Neuron (in vitro differentiated cells): ENCODE measurements around the gene PML.

Experiments used
- H2AFZ ChIP-seq: one replicate; pipeline ENCODE4 v1.6.1; 2013; ENCODE audit warnings: low read depth, mild to moderate bottlenecking, inconsistent platforms, low read length, moderate library complexity
- H3K27me3 ChIP-seq: one replicate; pipeline ENCODE4 v1.6.1; 2013; ENCODE audit warnings: low read length; ENCODE audit not compliant: insufficient read depth
- H3K36me3 ChIP-seq: one replicate; pipeline ENCODE4 v1.6.1; 2013; ENCODE audit warnings: low read length; ENCODE audit not compliant: insufficient read depth
- H3K4me1 ChIP-seq: one replicate; pipeline ENCODE4 v1.6.1; 2013; ENCODE audit warnings: low read length; ENCODE audit not compliant: insufficient read depth
- H3K4me3 ChIP-seq: 2 replicates; pipeline ENCODE4 v1.5.1; 2013; ENCODE audit warnings: mild to moderate bottlenecking, low read length, moderate library complexity
- H3K9me3 ChIP-seq: one replicate; pipeline ENCODE4 v1.6.1; 2013; ENCODE audit warnings: low read length

The PML gene

DNA sequence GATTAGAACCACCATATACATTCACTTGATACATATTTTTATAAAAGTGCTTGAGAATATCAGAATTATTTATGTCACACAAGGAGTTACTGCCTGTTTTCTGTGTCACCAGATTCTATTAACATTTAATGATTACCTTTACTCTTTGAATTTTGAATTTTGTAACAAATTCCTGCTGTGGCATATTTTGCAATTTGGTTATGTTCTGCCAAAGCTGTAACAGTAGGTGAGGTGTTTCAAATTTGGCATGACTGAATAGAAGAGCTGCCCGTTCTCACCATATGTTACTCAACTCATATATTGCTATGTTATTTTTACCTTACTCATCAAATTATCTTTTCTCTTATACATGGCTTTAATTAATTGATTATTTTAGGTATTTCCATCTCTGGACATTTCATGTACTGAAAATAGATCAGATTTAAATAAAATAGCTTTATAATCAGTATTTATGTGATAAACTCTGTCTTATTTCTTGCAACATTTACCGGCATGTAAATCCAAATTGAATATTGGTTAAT lies 18.9 kb downstream of the PML start:
- H3K9me3 ChIP-seq, result peaks cover 2% of the 10 kb centered on the region
- H3K27me3 ChIP-seq, result no peaks in the 10 kb centered on the region
- peaks cover 5% of the 10 kb centered on the region for H3K36me3 ChIP-seq
- H3K4me1 ChIP-seq, result no peaks in the 10 kb centered on the region
- H3K4me3 ChIP-seq, result no peak overlapping the region
- no peak overlapping the region for H2AFZ ChIP-seq

DNA sequence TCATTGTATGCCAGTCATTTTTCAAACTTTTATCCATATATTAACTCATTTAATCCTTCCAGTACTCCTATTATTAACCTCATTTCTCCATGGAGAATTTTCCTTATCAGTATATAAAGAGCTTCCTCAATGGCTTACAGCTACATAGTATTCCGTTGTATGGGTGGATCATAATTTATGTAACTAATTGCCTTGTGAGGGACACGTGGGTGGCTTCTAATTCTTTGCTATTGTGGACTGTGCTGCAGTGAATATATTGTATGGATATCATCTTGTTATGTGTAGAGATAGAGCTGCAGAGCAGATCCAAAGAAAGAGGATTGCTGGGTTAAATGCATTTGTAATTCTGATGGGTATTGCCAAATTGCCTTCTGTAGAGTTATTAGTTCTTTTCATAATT lies 25.2 kb downstream of the PML start:
- no peak overlapping the region for H2AFZ ChIP-seq
- H3K4me3 ChIP-seq, result no peak overlapping the region
- no peaks in the 10 kb centered on the region for H3K4me1 ChIP-seq
- peaks cover 19% of the 10 kb centered on the region for H3K36me3 ChIP-seq
- no peaks in the 10 kb centered on the region for H3K9me3 ChIP-seq
- H3K27me3 ChIP-seq, result no peaks in the 10 kb centered on the region

GRCh38 chr15:74022706-74023470 lies 28.4 kb downstream of the PML start:
- Histone ChIP-seq H3K27me3 (no peaks in the 10 kb centered on the region), H2AFZ (no peak overlapping the region), H3K4me1 (no peaks in the 10 kb centered on the region), H3K36me3 (peaks cover 29% of the 10 kb centered on the region), H3K9me3 (no peaks in the 10 kb centered on the region), H3K4me3 (no peak overlapping the region)

DNA sequence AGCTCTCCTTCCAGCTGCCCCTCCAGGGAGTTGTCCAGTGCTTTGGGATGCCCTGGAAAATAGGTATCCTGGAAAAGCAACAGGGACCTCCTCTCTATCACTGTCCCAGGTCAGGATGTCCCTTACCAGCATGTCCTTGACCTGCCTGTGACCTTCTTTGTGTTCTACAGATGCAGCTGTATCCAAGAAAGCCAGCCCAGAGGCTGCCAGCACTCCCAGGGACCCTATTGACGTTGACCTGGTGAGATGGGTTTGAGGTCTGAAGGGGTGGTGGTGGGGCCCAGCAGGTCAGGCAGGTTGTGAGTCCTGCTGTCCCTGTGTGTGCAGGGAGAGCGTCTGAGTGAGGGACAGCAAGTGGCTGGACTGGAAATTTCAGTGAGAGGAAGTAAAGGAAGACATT lies 30.2 kb downstream of the PML start:
- H3K36me3 ChIP-seq, result peaks cover 29% of the 10 kb centered on the region
- H3K9me3 ChIP-seq, result no peaks in the 10 kb centered on the region
- H3K27me3 ChIP-seq, result no peaks in the 10 kb centered on the region
- H2AFZ ChIP-seq, result no peak overlapping the region
- no peaks in the 10 kb centered on the region for H3K4me1 ChIP-seq
- H3K4me3 ChIP-seq, result no peak overlapping the region

- no peaks in the 10 kb centered on the region for H3K4me1 ChIP-seq
- no peaks in the 10 kb centered on the region for H3K9me3 ChIP-seq
- H3K27me3 ChIP-seq, result no peaks in the 10 kb centered on the region
- no peak overlapping the region for H2AFZ ChIP-seq
- peaks cover 29% of the 10 kb centered on the region for H3K36me3 ChIP-seq
- no peak overlapping the region for H3K4me3 ChIP-seq
These were observed 30.9 kb downstream of the PML start for GRCh38 chr15:74025436-74025835.

GRCh38 chr15:74027688-74028087 lies 33.2 kb downstream of the PML start:
- H3K36me3 ChIP-seq, result peaks cover 28% of the 10 kb centered on the region
- no peak overlapping the region for H3K4me3 ChIP-seq
- H3K4me1 ChIP-seq, result no peaks in the 10 kb centered on the region
- no peaks in the 10 kb centered on the region for H3K9me3 ChIP-seq
- H3K27me3 ChIP-seq, result no peaks in the 10 kb centered on the region
- H2AFZ ChIP-seq, result no peak overlapping the region

- H3K9me3 ChIP-seq, result no peaks in the 10 kb centered on the region
- H2AFZ ChIP-seq, result no peak overlapping the region
- peaks cover 20% of the 10 kb centered on the region for H3K36me3 ChIP-seq
- no peaks in the 10 kb centered on the region for H3K27me3 ChIP-seq
- H3K4me1 ChIP-seq, result no peaks in the 10 kb centered on the region
- no peak overlapping the region for H3K4me3 ChIP-seq
These were observed 34.1 kb downstream of the PML start for GRCh38 chr15:74028646-74029045.

DNA sequence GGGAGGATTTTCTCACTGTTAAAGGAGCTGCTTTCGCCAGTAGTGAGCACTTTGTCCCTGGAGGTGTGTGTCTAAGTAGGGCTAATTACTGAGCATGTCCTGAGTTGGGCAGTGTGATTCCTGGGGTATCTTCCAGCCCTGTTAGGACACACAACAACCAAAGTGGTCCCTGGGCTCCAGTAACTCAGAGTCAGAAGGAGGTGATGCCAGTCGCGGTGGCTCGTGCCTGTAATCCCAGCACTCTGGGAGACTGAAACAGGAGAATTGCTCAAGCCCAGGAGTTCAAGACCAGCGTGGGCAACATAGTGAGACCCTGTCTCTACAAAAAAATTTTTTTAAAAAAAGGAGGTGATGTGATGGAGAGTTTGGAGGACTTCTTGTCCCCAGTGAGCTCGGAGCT lies 37.5 kb downstream of the PML start:
- no peaks in the 10 kb centered on the region for H3K27me3 ChIP-seq
- H3K36me3 ChIP-seq, result peaks cover 18% of the 10 kb centered on the region
- peaks cover 1% of the 10 kb centered on the region for H3K4me1 ChIP-seq
- no peak overlapping the region for H3K4me3 ChIP-seq
- no peaks in the 10 kb centered on the region for H3K9me3 ChIP-seq
- H2AFZ ChIP-seq, result no peak overlapping the region

GRCh38 chr15:74032606-74033561 lies 38.4 kb downstream of the PML start:
- H3K4me3 ChIP-seq, result no peak overlapping the region
- no peak overlapping the region for H2AFZ ChIP-seq
- H3K9me3 ChIP-seq, result no peaks in the 10 kb centered on the region
- peaks cover 18% of the 10 kb centered on the region for H3K36me3 ChIP-seq
- H3K4me1 ChIP-seq, result peaks cover 3% of the 10 kb centered on the region
- H3K27me3 ChIP-seq, result no peaks in the 10 kb centered on the region

GRCh38 chr15:74034206-74034755 lies 39.8 kb downstream of the PML start:
- Histone ChIP-seq H3K27me3 (no peaks in the 10 kb centered on the region), H3K36me3 (peaks cover 18% of the 10 kb centered on the region)

GRCh38 chr15:74035121-74036017 lies 40.9 kb downstream of the PML start:
- Histone ChIP-seq H3K4me3 (no peak overlapping the region), H3K27me3 (no peaks in the 10 kb centered on the region), H3K9me3 (no peaks in the 10 kb centered on the region), H3K36me3 (peaks cover 18% of the 10 kb centered on the region), H2AFZ (no peak overlapping the region), H3K4me1 (peaks cover 3% of the 10 kb centered on the region)

More at GRCh38 chr15:74034206-74034755, 39.8 kb downstream of the PML start:
- H3K4me1 ChIP-seq, result peaks cover 3% of the 10 kb centered on the region
- no peak overlapping the region for H2AFZ ChIP-seq
- H3K9me3 ChIP-seq, result no peaks in the 10 kb centered on the region
- H3K4me3 ChIP-seq, result no peak overlapping the region
